Measurements from ENCODE around the gene ZNF235. TPM values are rescaled to one million over a fixed set of nuclear protein-coding genes. Genes with fewer than 3 reads are reported as not detected.

ZNF235 gene
- total and polyA plus RNA-seq, 9 donors, result 2.5 to 7.4 (median 5.9) TPM

- intact Hi-C loops (cut with DNase I), result no loop called here
- Histone ChIP-seq H3K4me3 (no peak overlapping the region), H3K9me3 (peaks cover 0 to 26% of the 10 kb centered on the region in 2 donors), H3K27me3 (no peaks in the 10 kb centered on the region), H3K4me1 (ENCODE audit: insufficient read depth) (no peaks in the 10 kb centered on the region), H3K27ac (no peak overlapping the region), H3K36me3 (no peaks in the 10 kb centered on the region)
- no peak for DNase-seq
- no peak for TF ChIP-seq CTCF (IDR thresholded peaks at IDR 0.05)
- no peak for TF ChIP-seq POLR2A (IDR thresholded peaks at IDR 0.05)
- TF ChIP-seq EP300 (IDR thresholded peaks at IDR 0.05), result no peak
- WGBS, 3 donors, result 90 to 96% (median 96%) methylated on average over 4 of the region's 4 CpGs
Measured at GRCh38 chr19:44278181-44278690, 26.6 kb downstream of the ZNF235 start.

DNA sequence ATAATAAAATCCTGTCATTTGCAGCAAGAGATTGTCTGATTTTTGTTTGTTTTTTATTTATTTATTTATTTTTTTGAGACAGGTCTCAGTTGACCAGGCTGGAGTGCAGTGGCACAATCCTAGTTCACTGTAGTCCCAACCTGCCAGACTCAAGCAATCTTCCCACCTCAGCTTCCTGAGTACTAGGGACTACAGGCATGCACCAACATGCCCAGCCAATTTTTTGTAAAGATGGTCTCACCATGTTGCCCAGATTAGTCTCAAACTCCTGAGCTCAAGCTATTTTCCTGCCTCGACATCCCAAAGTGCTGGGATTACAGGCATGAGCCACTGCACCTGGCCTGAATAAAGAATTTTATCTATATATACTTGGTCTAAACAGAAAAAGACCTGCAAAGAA lies 27.5 kb downstream of the ZNF235 start:
- Histone ChIP-seq H3K27ac (no peak overlapping the region), H3K4me1 (ENCODE audit: insufficient read depth) (no peaks in the 10 kb centered on the region), H3K9me3 (peaks cover 0 to 24% of the 10 kb centered on the region in 2 donors), H3K36me3 (no peaks in the 10 kb centered on the region), H3K27me3 (no peaks in the 10 kb centered on the region), H3K4me3 (no peak overlapping the region)
- no peak for DNase-seq
- intact Hi-C loops (cut with DNase I), result no loop called here
- WGBS, 3 donors, result 91 to 94% (median 93%) methylated on average over 1 of the region's 1 CpG
- TF ChIP-seq EP300 (IDR thresholded peaks at IDR 0.05), result no peak
- no peak for TF ChIP-seq POLR2A (IDR thresholded peaks at IDR 0.05)
- no peak for TF ChIP-seq CTCF (IDR thresholded peaks at IDR 0.05)

DNA sequence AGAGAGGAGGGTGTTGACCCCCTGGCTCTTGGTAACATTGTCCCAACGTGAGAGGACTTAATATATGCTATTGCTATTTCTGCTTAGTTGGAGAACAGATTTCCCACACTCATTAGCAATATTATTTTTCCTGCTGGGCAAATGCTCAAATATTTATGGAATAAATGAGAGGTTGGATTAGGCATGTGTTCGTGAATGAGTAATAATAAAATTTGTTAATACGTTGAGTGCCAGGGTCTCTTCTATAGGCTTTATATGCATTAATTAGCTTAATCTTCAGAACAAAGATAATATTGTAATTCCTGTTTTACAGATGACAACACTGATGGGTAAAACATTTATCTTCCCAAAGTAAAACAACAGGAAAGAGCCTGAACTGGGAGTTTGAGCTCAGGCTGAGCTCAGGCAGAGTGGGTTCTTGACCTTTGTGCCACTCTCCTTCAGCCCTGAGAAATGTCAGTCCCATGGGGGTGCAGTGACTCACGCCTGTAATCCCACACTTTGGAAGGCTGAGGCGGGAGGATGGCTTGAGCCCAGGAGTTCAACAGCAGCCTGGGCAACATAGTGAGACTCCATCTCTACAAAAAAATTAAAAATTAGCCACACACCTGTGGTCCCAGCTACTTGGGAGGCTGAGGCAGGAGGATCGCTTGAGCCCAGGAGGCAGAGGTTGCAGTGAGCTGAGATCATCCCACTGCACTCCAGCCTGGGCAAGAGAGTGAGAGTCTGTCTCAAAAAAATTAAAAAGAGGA lies 44.0 kb downstream of the ZNF235 start:
- H3K4me3 ChIP-seq, result no peak overlapping the region
- no peaks in the 10 kb centered on the region for H3K4me1 ChIP-seq (ENCODE audit: insufficient read depth)
- H3K27ac ChIP-seq, result no peak overlapping the region
- no peak for TF ChIP-seq CTCF (IDR thresholded peaks at IDR 0.05)
- no peak for TF ChIP-seq POLR2A (IDR thresholded peaks at IDR 0.05)
- no peak for TF ChIP-seq EP300 (IDR thresholded peaks at IDR 0.05)
- intact Hi-C loops (cut with DNase I), result no loop called here
- no peaks in the 10 kb centered on the region for H3K27me3 ChIP-seq
- H3K36me3 ChIP-seq, result no peaks in the 10 kb centered on the region
- H3K9me3 ChIP-seq, result peaks cover 0 to 28% of the 10 kb centered on the region in 2 donors
- 67 to 69% (median 68%) methylated on average over 6 of the region's 6 CpGs for WGBS, 3 donors
- no peak for DNase-seq

- no peak for DNase-seq
- TF ChIP-seq CTCF (IDR thresholded peaks at IDR 0.05) (no peak), EP300 (IDR thresholded peaks at IDR 0.05) (no peak), POLR2A (IDR thresholded peaks at IDR 0.05) (no peak)
- no peaks in the 10 kb centered on the region for H3K36me3 ChIP-seq
- no peak overlapping the region for H3K4me3 ChIP-seq
- H3K27me3 ChIP-seq, result no peaks in the 10 kb centered on the region
- intact Hi-C loops (cut with DNase I), result no loop called here
- no peak overlapping the region for H3K27ac ChIP-seq
- no peaks in the 10 kb centered on the region for H3K4me1 ChIP-seq (ENCODE audit: insufficient read depth)
- peaks cover 0 to 27% of the 10 kb centered on the region in 2 donors for H3K9me3 ChIP-seq
- 8 to 15% (median 12%) methylated on average over 7 of the region's 7 CpGs for whole genome bisulfite sequencing, 3 donors
Measured at GRCh38 chr19:44260343-44260681, 44.5 kb downstream of the ZNF235 start.
